MG63 (cell line): ENCODE measurements around the gene ZNF654. TPM values are rescaled to one million over a fixed set of nuclear protein-coding genes. Genes with fewer than 3 reads are reported as not detected.
"Not testable (repeated sequence)": the region's sequence is repeated elsewhere in the genome, so short reads cannot be mapped to it uniquely, and the experiment has no call there.

ENCODE experiments used
- DNase-seq: peaks from one replicate; pipeline ENCODE4 v3.0.0-alpha.2; 2020
- H3K27me3 ChIP-seq: fragments of 250-450 bp; sonication (Bioruptor Pico); 2 replicates; pipeline ENCODE4 v1.5.1; 2020; ENCODE audit warnings: mild to moderate bottlenecking, moderate library complexity
- H3K36me3 ChIP-seq: fragments of 250-450 bp; sonication (Bioruptor Pico); 2 replicates; pipeline ENCODE4 v1.5.1; 2020; ENCODE audit warnings: mild to moderate bottlenecking, moderate library complexity
- H3K4me3 ChIP-seq: fragments of 250-450 bp; sonication (Bioruptor Pico); 2 replicates; pipeline ENCODE4 v1.5.1; 2020; ENCODE audit warnings: mild to moderate bottlenecking, moderate library complexity
- H3K9me3 ChIP-seq: fragments of 250-450 bp; sonication (Bioruptor Pico); 2 replicates; pipeline ENCODE4 v1.5.1; 2020; ENCODE audit warnings: mild to moderate bottlenecking, moderate library complexity
- total RNA-seq: library from RNA; depleted of rRNA; stranded (reverse); fragments of >200 nt; shearing (Covaris generic); gene quantifications from 2 replicates; pipeline ENCODE4 v1.2.3, GENCODE V29; 2014; ENCODE audit warnings: low replicate concordance

ZNF654 gene
- total RNA-seq, 1 experiment from 2014 or later = 3.1 TPM

- Histone ChIP-seq H3K27me3 (no peaks in the 10 kb centered on the region), H3K9me3 (no peaks in the 10 kb centered on the region)
- peak; percentile 26 for DNase-seq
These were observed 54.5 kb downstream of the ZNF654 start for GRCh38 chr3:88113311-88114162.

GRCh38 chr3:88114878-88115549 lies 56.0 kb downstream of the ZNF654 start:
- H3K27me3 ChIP-seq = no peaks in the 10 kb centered on the region
- no peak overlapping the region for H3K4me3 ChIP-seq
- H3K36me3 ChIP-seq = no peaks in the 10 kb centered on the region; the same call in 1 of the 2 replicates
- DNase-seq = no peak
- H3K9me3 ChIP-seq = no peaks in the 10 kb centered on the region

More at GRCh38 chr3:88113311-88114162, 54.5 kb downstream of the ZNF654 start:
- Histone ChIP-seq H3K4me3 (no peak overlapping the region), H3K36me3 (no peaks in the 10 kb centered on the region; the same call in 1 of the 2 replicates)

- DNase-seq = no peak
- Histone ChIP-seq H3K27me3 (no peaks in the 10 kb centered on the region), H3K4me3 (no peak overlapping the region), H3K36me3 (no peaks in the 10 kb centered on the region; the same call in 1 of the 2 replicates), H3K9me3 (no peaks in the 10 kb centered on the region)
These were observed 58.6 kb downstream of the ZNF654 start for GRCh38 chr3:88117683-88118082.

- H3K4me3 ChIP-seq, H3K36me3 ChIP-seq, H3K9me3 ChIP-seq, H3K27me3 ChIP-seq, DNase-seq: not testable (repeated sequence)
These were observed 59.5 kb downstream of the ZNF654 start for GRCh38 chr3:88118603-88119002.

- no peak for DNase-seq
- Histone ChIP-seq H3K36me3 (no peaks in the 10 kb centered on the region; the same call in 1 of the 2 replicates), H3K27me3 (no peaks in the 10 kb centered on the region), H3K9me3 (no peaks in the 10 kb centered on the region), H3K4me3 (no peak overlapping the region)
These were observed 64.5 kb downstream of the ZNF654 start for GRCh38 chr3:88123526-88123925.

GRCh38 chr3:88131695-88132094 lies 72.6 kb downstream of the ZNF654 start:
- no peak overlapping the region for H3K4me3 ChIP-seq
- H3K27me3 ChIP-seq = no peaks in the 10 kb centered on the region
- DNase-seq = no peak

GRCh38 chr3:88132894-88133293 lies 73.8 kb downstream of the ZNF654 start:
- no peak overlapping the region for H3K4me3 ChIP-seq
- H3K36me3 ChIP-seq = no peaks in the 10 kb centered on the region; the same call in none of the 2 replicates
- H3K27me3 ChIP-seq = no peaks in the 10 kb centered on the region
- no peaks in the 10 kb centered on the region for H3K9me3 ChIP-seq
- no peak for DNase-seq

More at GRCh38 chr3:88131695-88132094, 72.6 kb downstream of the ZNF654 start:
- Histone ChIP-seq H3K36me3 (no peaks in the 10 kb centered on the region; the same call in none of the 2 replicates), H3K9me3 (no peaks in the 10 kb centered on the region)

GRCh38 chr3:88133711-88134263 lies 74.7 kb downstream of the ZNF654 start:
- DNase-seq = no peak
- Histone ChIP-seq H3K4me3 (no peak overlapping the region), H3K9me3 (no peaks in the 10 kb centered on the region), H3K36me3 (peaks cover 7% of the 10 kb centered on the region), H3K27me3 (no peaks in the 10 kb centered on the region)

- H3K36me3 ChIP-seq = peaks cover 25% of the 10 kb centered on the region
- DNase-seq = no peak
- no peaks in the 10 kb centered on the region for H3K9me3 ChIP-seq
- H3K4me3 ChIP-seq = no peak overlapping the region
- H3K27me3 ChIP-seq = no peaks in the 10 kb centered on the region
These were observed 78.8 kb downstream of the ZNF654 start for GRCh38 chr3:88137836-88138235.

GRCh38 chr3:88141458-88142083 lies 82.5 kb downstream of the ZNF654 start:
- no peak for DNase-seq
- no peaks in the 10 kb centered on the region for H3K9me3 ChIP-seq
- H3K4me3 ChIP-seq = no peak overlapping the region
- H3K36me3 ChIP-seq = peaks cover 25% of the 10 kb centered on the region
- no peaks in the 10 kb centered on the region for H3K27me3 ChIP-seq

GRCh38 chr3:88142094-88142624 lies 83.1 kb downstream of the ZNF654 start:
- peaks cover 25% of the 10 kb centered on the region for H3K36me3 ChIP-seq
- H3K4me3 ChIP-seq = no peak overlapping the region
- DNase-seq = no peak
- no peaks in the 10 kb centered on the region for H3K9me3 ChIP-seq
- no peaks in the 10 kb centered on the region for H3K27me3 ChIP-seq

GRCh38 chr3:88147261-88147660 lies 88.2 kb downstream of the ZNF654 start:
- no peak for DNase-seq
- no peaks in the 10 kb centered on the region for H3K27me3 ChIP-seq
- H3K9me3 ChIP-seq = no peaks in the 10 kb centered on the region

GRCh38 chr3:88148651-88149050 lies 89.6 kb downstream of the ZNF654 start:
- H3K4me3 ChIP-seq = peak overlapping the region; percentile 77
- H3K36me3 ChIP-seq = peaks cover under 1% of the 10 kb centered on the region
- no peak for DNase-seq
- H3K9me3 ChIP-seq = no peaks in the 10 kb centered on the region
- no peaks in the 10 kb centered on the region for H3K27me3 ChIP-seq

More at GRCh38 chr3:88147261-88147660, 88.2 kb downstream of the ZNF654 start:
- H3K4me3 ChIP-seq = no peak overlapping the region
- H3K36me3 ChIP-seq = no peaks in the 10 kb centered on the region; the same call in 1 of the 2 replicates

- Histone ChIP-seq H3K36me3 (peaks cover 5% of the 10 kb centered on the region), H3K27me3 (no peaks in the 10 kb centered on the region)
- DNase-seq = peak; percentile 40
These were observed 90.0 kb downstream of the ZNF654 start for GRCh38 chr3:88149101-88149508.

GRCh38 chr3:88149509-88150362 lies 90.7 kb downstream of the ZNF654 start, which contains the start of gene C3orf38:
Gene C3orf38 (plus strand): TSS chr3:88149959. CDS start chr3:88150053, 94 bp downstream.
- peak; percentile 87 for DNase-seq
- Histone ChIP-seq H3K9me3 (no peaks in the 10 kb centered on the region), H3K36me3 (peaks cover 10% of the 10 kb centered on the region), H3K27me3 (no peaks in the 10 kb centered on the region), H3K4me3 (peak within 1 kb of the TSS; percentile 77)

More at GRCh38 chr3:88149101-88149508, 90.0 kb downstream of the ZNF654 start:
- H3K9me3 ChIP-seq = no peaks in the 10 kb centered on the region
- peak overlapping the region; percentile 77 for H3K4me3 ChIP-seq
